ENCODE measurements around the gene LPAR5. TPM values are rescaled to one million over a fixed set of nuclear protein-coding genes. Genes with fewer than 3 reads are reported as not detected.

Gene LPAR5
- total RNA-seq, 2 experiments from 2014 or later: 14.4 to 25.3 TPM

DNA sequence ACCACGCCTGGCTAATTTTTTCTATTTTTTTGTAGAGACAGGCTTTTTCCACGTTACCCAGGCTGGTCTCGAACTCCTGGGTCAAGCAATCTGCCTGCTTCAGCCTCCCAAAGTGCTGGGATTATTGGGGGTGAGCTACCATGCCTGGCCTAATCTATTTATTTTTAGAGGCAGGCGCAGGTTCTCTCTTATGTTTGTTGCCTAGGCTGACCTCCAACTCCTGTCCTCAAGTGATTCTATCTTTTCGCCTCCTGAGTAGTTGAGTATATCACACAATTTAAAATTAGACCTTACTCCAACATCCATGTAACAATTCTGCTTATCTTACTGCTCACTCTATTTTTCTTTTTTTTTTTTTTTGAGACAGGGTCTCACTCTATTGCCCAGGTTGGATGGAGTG is 18.2 kb upstream of the LPAR5 start:
- no peaks in the 10 kb centered on the region for H3K9me2 ChIP-seq (ENCODE audit: insufficient read depth, low read length)
- POLR2A ChIA-PET: interaction anchor here (0.6 kb wide), 1 partner anchor 10 kb away, joined by 4 read pairs; no protein-coding TSS in a partner anchor
- H3K9me3 ChIP-seq (ENCODE audit: low read length): no peaks in the 10 kb centered on the region
- CTCF ChIA-PET (ENCODE audit: unreplicated experiment): interaction anchor here (1.4 kb wide), 1 partner anchor 10 kb away, joined by 6 read pairs; no protein-coding TSS in a partner anchor
- no peaks in the 10 kb centered on the region for H4K20me1 ChIP-seq (ENCODE audit: insufficient read depth, low read length)
- peaks cover 8% of the 10 kb centered on the region for H3K4me1 ChIP-seq (ENCODE audit: insufficient read depth, low read length, poor library complexity, severe bottlenecking)
- H3K27ac ChIP-seq (ENCODE audit: low read depth, low read length, poor library complexity, severe bottlenecking): no peak overlapping the region
- no peak overlapping the region for H2AFZ ChIP-seq (ENCODE audit: low read length)
- no peak for DNase-seq (ENCODE audit: low spot score)
- intact Hi-C loops (cut with micrococcal nuclease; ENCODE audit: unreplicated experiment): no loop called here
- H3K36me3 ChIP-seq (ENCODE audit: insufficient read depth, low read length): peaks cover 24% of the 10 kb centered on the region
- H3K4me3 ChIP-seq (ENCODE audit: low read depth, low read length, poor library complexity, severe bottlenecking): no peak overlapping the region
- TF ChIP-seq CTCF (conservative IDR thresholded peaks at IDR 0.05; ENCODE audit: low read length): no peak
- TF ChIP-seq EZH2phosphoT487 (IDR thresholded peaks at IDR 0.05; ENCODE audit: borderline replicate concordance, low read depth, low read length): no peak
- H3K79me2 ChIP-seq (ENCODE audit: insufficient read depth, low read depth, low read length): no peaks in the 10 kb centered on the region
- no peak overlapping the region for H3K4me2 ChIP-seq (ENCODE audit: low read length)
- no TSS peak for BruUV-seq (replicated peaks)

DNA sequence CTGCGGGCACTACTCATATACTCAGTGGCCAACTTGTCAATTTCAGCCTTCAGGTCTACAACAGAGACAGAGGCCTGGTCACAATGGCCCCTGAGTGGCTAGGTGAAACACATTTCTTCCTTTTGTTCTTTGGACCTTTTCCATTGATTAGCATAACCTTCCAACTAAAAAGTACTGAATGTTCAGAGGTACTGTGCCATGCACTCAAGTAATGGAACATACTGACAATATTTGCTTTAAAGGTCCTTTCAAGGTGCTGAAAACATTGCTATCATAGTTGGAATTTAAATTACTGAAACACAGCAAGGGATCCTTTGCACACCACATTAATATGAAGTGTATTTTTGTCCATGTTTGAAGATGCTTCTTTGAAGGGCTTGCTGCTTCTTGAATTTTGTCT is 17.6 kb upstream of the LPAR5 start:
- no peak overlapping the region for H3K27ac ChIP-seq (ENCODE audit: low read depth, low read length, poor library complexity, severe bottlenecking)
- TF ChIP-seq EZH2phosphoT487 (IDR thresholded peaks at IDR 0.05; ENCODE audit: borderline replicate concordance, low read depth, low read length) (no peak), CTCF (conservative IDR thresholded peaks at IDR 0.05; ENCODE audit: low read length) (no peak)
- H3K79me2 ChIP-seq (ENCODE audit: insufficient read depth, low read depth, low read length): no peaks in the 10 kb centered on the region
- CTCF ChIA-PET (ENCODE audit: unreplicated experiment): interaction anchor here (1.4 kb wide), 1 partner anchor 9 kb away, joined by 6 read pairs; no protein-coding TSS in a partner anchor
- intact Hi-C loops (cut with micrococcal nuclease; ENCODE audit: unreplicated experiment): no loop called here
- H3K36me3 ChIP-seq (ENCODE audit: insufficient read depth, low read length): peaks cover 24% of the 10 kb centered on the region
- H3K9me2 ChIP-seq (ENCODE audit: insufficient read depth, low read length): no peaks in the 10 kb centered on the region
- BruUV-seq (replicated peaks): no TSS peak
- DNase-seq (ENCODE audit: low spot score): no peak
- peaks cover 8% of the 10 kb centered on the region for H3K4me1 ChIP-seq (ENCODE audit: insufficient read depth, low read length, poor library complexity, severe bottlenecking)
- POLR2A ChIA-PET: interaction anchor here (0.6 to 1.3 kb wide), 5 partner anchors 8 to 103 kb away, joined by 3 to 7 read pairs (median 3); no protein-coding TSS in a partner anchor
- no peak overlapping the region for H3K4me3 ChIP-seq (ENCODE audit: low read depth, low read length, poor library complexity, severe bottlenecking)
- H2AFZ ChIP-seq (ENCODE audit: low read length): no peak overlapping the region
- H4K20me1 ChIP-seq (ENCODE audit: insufficient read depth, low read length): no peaks in the 10 kb centered on the region
- H3K4me2 ChIP-seq (ENCODE audit: low read length): no peak overlapping the region
- no peaks in the 10 kb centered on the region for H3K9me3 ChIP-seq (ENCODE audit: low read length)

- Histone ChIP-seq H2AFZ (ENCODE audit: low read length) (no peak overlapping the region), H3K36me3 (ENCODE audit: insufficient read depth, low read length) (peaks cover 24% of the 10 kb centered on the region), H3K79me2 (ENCODE audit: insufficient read depth, low read depth, low read length) (no peaks in the 10 kb centered on the region), H3K27ac (ENCODE audit: low read depth, low read length, poor library complexity, severe bottlenecking) (no peak overlapping the region), H4K20me1 (ENCODE audit: insufficient read depth, low read length) (no peaks in the 10 kb centered on the region), H3K4me3 (ENCODE audit: low read depth, low read length, poor library complexity, severe bottlenecking) (no peak overlapping the region), H3K9me3 (ENCODE audit: low read length) (no peaks in the 10 kb centered on the region), H3K4me1 (ENCODE audit: insufficient read depth, low read length, poor library complexity, severe bottlenecking) (peaks cover 8% of the 10 kb centered on the region), H3K9me2 (ENCODE audit: insufficient read depth, low read length) (no peaks in the 10 kb centered on the region), H3K4me2 (ENCODE audit: low read length) (no peak overlapping the region)
- no peak for DNase-seq (ENCODE audit: low spot score)
- intact Hi-C loops (cut with micrococcal nuclease; ENCODE audit: unreplicated experiment): no loop called here
- TF ChIP-seq CTCF (conservative IDR thresholded peaks at IDR 0.05; ENCODE audit: low read length) (no peak), EZH2phosphoT487 (IDR thresholded peaks at IDR 0.05; ENCODE audit: borderline replicate concordance, low read depth, low read length) (no peak)
- BruUV-seq (replicated peaks): no TSS peak
- ChIA-PET POLR2A (interaction anchor here (0.8 to 1.3 kb wide), 3 partner anchors 9 to 39 kb away, joined by 3 read pairs; no protein-coding TSS in a partner anchor), CTCF (ENCODE audit: unreplicated experiment) (no interaction called here)
Observed at GRCh38 chr12:6652391-6652790, 16.6 kb upstream of the LPAR5 start.
